HG03575 (cell line): ENCODE data around the gene NOC2L.
"Not testable (repeated sequence)": the region's sequence is repeated elsewhere in the genome, so short reads cannot be mapped to it uniquely, and the experiment has no call there.

Experiments used
- ATAC-seq: cut with Tn5 transposase; IDR thresholded peaks from one replicate; pipeline ENCODE4 v1.9.1; 2021; ENCODE audit not compliant: unreplicated experiment, insufficient number of reproducible peaks, low FRiP score; ENCODE audit errors: extremely low read depth

NOC2L gene

GRCh38 chr1:947958-948357 lies 11.1 kb downstream of the NOC2L start:
- ATAC-seq, result no peak

GRCh38 chr1:946811-947210 lies 12.2 kb downstream of the NOC2L start:
- not testable (repeated sequence) for ATAC-seq

- ATAC-seq, result no peak
Observed at GRCh38 chr1:945688-946556, 13.1 kb downstream of the NOC2L start.

GRCh38 chr1:944341-945325 lies 14.4 kb downstream of the NOC2L start:
- ATAC-seq, result no peak

- ATAC-seq, result no peak
Observed at GRCh38 chr1:943545-944340, 15.3 kb downstream of the NOC2L start.

- no peak for ATAC-seq
Observed at GRCh38 chr1:942864-943533, 16.1 kb downstream of the NOC2L start.

- ATAC-seq, result no peak
Observed at GRCh38 chr1:942411-942821, 16.6 kb downstream of the NOC2L start.

- ATAC-seq, result no peak
Observed at GRCh38 chr1:941588-942383, 17.3 kb downstream of the NOC2L start.

GRCh38 chr1:941015-941587 lies 18.0 kb downstream of the NOC2L start:
- ATAC-seq, result no peak

GRCh38 chr1:940107-941014 lies 18.7 kb downstream of the NOC2L start:
- no peak for ATAC-seq

GRCh38 chr1:939511-940106 lies 19.4 kb downstream of the NOC2L start:
- no peak for ATAC-seq

- ATAC-seq, result no peak
Observed at GRCh38 chr1:938711-939489, 20.2 kb downstream of the NOC2L start.

- ATAC-seq, result no peak
Observed at GRCh38 chr1:938088-938683, 20.9 kb downstream of the NOC2L start.

GRCh38 chr1:937521-937920 lies 21.5 kb downstream of the NOC2L start:
- ATAC-seq, result no peak
